GM21786 (cell line): ENCODE measurements around the gene PRSS3.
"Not testable (repeated sequence)": the region's sequence is repeated elsewhere in the genome, so short reads cannot be mapped to it uniquely, and the experiment has no call there.

Experiments used
- ATAC-seq: cut with Tn5 transposase; IDR thresholded peaks from one replicate; pipeline ENCODE4 v1.9.1; 2021; ENCODE audit not compliant: unreplicated experiment

The PRSS3 gene

DNA sequence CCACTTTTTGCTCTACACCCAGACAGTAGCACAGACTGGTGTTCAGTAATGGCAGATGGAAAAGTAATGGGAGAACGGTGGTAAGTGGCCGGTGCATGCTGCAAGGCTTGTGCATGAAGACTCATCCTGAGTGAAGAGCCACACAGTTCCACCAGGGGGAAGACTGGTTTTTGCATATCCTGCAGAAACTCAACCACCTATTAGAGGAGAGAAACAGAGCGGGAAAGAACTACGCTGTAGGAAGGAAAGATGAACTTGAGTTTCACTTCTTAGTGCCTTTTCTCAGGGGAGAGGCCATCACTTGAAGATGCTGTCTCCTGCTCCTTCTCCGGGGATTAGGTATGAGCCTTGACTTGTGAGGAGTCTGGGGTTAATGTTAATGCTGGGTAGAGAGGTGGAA, 9.4 kb upstream of the PRSS3 start:
- no peak for ATAC-seq

DNA sequence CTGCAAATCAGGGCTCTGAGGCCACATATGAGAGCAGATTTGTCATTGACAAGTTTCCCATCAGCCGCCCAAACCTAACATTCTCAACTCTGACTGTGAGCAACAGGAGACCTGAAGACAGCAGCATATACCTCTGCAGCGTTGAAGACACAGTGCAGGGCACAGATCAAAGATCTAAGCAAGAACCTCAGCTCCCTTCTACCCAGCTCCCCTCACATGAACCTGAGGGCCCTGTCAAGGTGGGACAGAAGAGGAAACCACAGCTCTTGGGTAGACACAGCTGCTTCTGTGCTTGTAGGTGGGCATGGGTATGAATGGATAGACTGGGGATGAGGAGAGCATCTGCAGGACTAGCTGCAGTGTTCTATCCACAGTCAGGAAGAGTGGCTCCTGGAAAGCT, 8.7 kb upstream of the PRSS3 start:
- ATAC-seq, result no peak

GRCh38 chr9:33787839-33788238, 7.5 kb upstream of the PRSS3 start:
- ATAC-seq, result no peak

DNA sequence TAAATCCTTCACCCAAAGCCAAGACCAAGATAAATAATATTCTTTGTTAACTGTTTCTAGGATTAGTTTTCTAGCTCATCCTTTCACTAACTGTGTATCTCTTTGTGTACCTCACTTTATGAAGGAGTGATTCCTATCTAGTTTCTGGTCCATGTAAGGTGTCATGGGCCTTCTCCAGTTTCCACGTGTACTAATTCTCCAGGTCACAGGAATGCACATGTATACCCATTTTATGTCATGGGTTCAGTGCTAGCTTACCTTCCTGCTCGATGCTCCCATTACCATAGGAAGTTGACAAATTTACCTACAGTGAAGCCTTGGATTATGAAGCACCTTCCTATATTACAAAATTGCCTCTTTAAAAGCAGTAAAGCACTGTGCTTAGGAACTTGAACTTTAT, 5.9 kb upstream of the PRSS3 start:
- not testable (repeated sequence) for ATAC-seq

- ATAC-seq, result no peak
Observed at GRCh38 chr9:33791117-33791516, 4.2 kb upstream of the PRSS3 start.

DNA sequence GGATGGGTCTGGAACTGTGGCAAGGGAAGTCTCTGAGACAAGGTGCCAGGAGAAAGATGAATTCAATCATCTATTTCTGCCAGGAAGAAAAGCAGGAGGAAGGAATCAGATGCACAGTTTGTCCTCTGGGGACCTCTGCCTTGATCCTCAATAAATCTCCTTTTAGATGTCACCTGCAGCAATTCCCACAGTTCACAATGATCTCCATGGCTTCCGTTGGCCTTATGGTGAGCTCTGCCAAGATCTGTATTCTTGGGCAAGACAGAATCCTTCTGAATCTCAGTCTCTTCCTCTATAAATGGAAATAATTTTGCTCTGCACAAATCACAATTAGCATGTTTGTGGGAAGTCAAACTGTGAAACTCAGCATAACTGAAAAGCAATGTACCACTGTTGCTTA, 1.9 kb upstream of the PRSS3 start:
- not testable (repeated sequence) for ATAC-seq

DNA sequence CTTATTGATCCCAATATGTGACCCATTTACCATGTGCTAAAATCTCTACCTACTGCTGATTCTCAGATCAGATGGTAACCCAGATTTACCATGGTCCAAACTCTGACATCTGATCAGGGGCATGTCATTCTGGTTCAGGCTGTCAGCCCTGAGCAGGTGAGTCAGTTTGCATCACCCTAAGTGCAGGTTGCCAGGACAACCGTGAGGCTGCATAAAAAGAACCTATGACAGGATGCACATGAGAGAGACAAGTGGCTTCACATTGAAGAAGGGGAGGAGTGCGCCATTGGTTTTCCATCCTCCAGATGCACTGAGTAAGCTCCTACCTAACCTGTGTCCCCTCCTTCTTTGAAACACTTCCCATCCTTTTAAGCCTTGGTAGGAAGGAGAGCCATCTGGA, 801 bp upstream of the PRSS3 start:
- no peak for ATAC-seq

GRCh38 chr9:33795819-33796218, 458 bp downstream of the PRSS3 start:
- ATAC-seq, result no peak

GRCh38 chr9:33796679-33797078, 1.3 kb downstream of the PRSS3 start:
- not testable (repeated sequence) for ATAC-seq

GRCh38 chr9:33797837-33798236, 2.5 kb downstream of the PRSS3 start:
- ATAC-seq, result no peak

DNA sequence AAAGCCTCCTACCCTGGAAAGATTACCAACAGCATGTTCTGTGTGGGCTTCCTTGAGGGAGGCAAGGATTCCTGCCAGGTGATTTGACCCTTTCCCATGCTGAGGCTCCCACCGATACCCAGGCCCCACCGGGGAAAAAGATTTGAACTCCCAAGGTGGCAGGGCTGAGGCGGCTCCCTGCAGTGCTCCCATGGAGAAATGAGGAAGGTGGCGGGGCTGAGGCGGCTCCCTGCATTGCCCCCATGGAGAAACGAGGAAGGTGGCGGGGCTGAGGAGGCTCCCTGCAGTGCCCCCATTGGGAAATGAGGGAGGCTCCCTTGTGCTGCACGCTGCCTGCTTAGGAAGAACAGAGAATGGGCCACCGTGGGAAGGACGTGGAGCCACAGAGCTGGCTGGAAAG, 3.2 kb downstream of the PRSS3 start:
- ATAC-seq, result no peak

GRCh38 chr9:33799928-33800704, 4.8 kb downstream of the PRSS3 start:
- ATAC-seq, result no peak

DNA sequence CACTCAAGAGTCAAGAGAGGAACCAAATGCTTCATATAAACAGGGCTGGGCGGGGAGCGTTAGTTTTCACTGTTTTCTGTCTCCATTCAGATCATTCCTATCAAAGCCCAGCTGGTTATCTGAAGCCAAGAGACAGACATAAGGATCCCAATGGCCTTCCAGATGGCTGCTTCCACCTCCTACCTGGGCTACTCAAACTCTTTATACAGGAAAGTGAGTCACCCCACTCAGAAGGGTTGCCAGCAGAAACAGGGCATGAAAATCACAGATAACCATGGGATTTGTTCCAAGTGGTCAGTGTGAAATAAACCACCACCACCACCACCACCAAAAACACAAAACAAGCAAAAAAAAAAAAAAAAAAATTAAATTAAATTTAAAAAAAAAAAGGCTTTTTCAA, 5.5 kb downstream of the PRSS3 start:
- ATAC-seq, result no peak

DNA sequence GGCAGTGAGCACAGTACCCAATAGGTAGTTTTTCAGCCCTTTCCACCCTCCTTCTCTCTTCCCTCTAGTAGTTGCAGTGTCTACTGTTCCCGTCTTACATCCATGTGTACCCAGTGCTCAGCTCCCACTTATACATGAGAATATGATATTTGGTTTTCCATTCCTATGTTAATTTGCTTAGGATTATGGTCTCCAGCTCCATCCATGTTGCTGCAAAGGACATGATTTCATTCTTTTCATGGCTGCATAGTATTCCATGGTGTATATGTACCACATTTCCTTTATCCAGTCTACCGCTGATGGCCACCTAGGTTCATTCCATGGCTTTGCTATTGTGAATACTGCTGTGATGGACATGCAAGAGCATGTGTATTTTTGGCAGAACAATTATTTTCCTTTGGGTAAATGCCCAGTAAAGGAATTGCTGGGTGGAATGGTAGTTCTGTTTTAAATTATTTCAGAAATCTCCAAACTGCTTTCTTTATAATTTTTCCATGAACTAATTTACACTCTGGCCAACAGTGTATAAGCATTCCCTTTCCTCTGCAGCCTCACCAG, 6.7 kb downstream of the PRSS3 start:
- not testable (repeated sequence) for ATAC-seq

DNA sequence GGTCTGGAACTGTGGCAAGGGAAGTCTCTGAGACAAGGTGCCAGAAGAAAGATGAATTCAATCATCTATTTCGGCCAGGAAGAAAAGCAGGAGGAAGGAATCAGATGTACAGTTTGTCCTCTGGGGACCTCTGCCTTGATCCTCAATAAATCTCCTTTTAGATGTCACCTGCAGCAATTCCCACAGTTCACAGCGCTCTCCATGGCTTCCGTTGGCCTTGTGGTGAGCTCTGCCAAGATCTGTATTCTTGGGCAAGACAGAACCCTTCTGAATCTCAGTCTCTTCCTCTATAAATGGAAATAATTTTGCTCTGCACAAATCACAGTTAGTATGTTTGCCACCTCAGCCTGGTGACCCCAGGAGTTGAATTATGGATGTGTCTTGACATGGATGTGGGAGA, 8.8 kb downstream of the PRSS3 start:
- not testable (repeated sequence) for ATAC-seq

DNA sequence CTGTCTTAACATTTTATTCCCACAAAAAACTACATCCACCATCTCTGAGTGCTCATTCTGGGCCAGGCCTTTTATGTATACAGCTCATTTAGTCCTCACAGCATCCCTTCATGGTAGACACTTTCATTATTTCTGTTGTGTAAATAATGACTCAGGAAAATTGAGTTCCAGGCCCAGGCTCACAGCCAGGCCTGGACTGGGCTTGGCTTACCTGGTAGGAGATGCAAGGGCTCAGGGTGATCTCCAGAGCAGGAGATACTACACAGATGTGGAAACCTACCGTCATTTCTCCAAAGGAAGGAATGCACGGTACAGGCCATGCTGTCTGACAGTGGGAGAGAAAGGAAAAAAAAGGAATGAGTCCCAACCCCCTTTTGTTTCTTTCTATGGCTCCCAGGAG, 11.8 kb downstream of the PRSS3 start:
- not testable (repeated sequence) for ATAC-seq

GRCh38 chr9:33808979-33809322, 13.6 kb downstream of the PRSS3 start:
- peak; percentile 37 for ATAC-seq

DNA sequence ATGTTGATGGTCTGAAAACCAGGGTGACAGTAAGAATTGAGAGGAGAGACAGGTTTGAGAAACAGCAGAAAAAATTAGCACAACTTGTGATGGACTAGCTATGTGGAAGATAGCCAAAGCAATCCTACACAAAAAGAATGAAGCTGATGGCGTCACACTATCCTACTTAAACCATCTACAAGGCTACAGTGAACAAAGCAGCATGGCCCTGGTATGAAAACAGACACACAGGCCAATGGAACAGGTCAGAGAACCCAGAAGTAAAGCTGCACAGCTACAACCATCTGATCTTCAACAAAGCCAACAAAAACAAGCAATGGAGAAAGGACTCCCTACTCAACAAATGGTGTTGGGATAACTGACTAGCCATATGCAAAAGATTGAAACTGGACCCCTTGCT, 14.1 kb downstream of the PRSS3 start:
- no peak for ATAC-seq

GRCh38 chr9:33813712-33814641, 18.6 kb downstream of the PRSS3 start:
- no peak for ATAC-seq

- no peak for ATAC-seq
Observed at GRCh38 chr9:33815781-33816180, 20.4 kb downstream of the PRSS3 start.

DNA sequence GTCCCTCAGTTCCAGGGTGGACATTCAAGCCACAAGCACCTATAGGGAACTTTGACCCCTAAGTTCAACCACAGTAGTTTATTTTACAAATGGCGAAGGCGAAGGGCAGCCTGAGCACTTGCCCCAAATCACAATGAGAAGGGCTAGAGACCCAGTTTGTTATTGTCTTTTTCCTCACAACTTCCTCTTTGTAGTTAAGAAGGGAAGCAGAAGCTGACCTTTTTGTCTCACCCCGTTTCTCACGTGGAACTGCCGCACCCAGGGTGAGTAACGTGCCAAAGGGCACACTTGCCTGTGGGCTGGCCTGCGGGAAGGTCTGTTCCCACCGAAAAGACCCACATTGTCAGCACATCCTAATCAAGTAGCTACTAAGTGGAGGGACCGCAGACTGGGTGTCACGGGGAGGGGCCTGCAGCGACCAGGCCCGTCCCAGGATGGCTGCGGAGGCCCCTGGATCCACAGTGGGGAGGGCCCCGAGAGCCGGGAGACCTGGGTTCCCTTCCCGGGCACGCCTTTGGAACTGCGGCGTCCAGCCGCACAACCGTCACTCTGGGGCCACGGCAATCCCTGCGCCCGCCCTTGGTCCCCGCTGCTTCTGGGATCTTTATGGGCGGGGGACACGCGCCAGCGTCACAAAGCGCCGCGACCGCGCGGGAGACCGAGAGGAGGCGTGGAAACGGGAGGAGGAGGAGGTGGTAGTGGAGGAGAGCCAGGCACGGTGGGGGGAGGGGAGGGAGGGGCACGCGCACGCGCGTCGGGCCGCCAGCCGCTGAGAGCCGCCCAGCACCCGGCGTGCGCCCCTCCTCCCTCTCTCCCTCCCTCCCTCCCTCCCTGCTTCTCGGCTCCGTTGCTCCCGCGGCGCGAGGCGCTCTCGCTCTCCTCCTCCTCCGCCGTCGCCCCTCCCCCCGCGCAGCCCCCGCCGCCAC, 21.2 kb downstream of the PRSS3 start, which contains the start of gene UBE2R2:
UBE2R2 (plus strand) TSS at position 834 of the 926 bp plus-strand sequence. CDS start 598 bp downstream, outside the sequence.
- peak; percentile 52 for ATAC-seq
